HG02973 (cell line): ENCODE measurements around the gene LRRC53.

Source experiments
- ATAC-seq: cut with Tn5 transposase; IDR thresholded peaks from one replicate; pipeline ENCODE4 v1.9.1; 2021; ENCODE audit warnings: moderate library complexity; ENCODE audit not compliant: unreplicated experiment

LRRC53 gene

GRCh38 chr1:74498901-74499300 is 13.5 kb downstream of the LRRC53 start:
- ATAC-seq = no peak

DNA sequence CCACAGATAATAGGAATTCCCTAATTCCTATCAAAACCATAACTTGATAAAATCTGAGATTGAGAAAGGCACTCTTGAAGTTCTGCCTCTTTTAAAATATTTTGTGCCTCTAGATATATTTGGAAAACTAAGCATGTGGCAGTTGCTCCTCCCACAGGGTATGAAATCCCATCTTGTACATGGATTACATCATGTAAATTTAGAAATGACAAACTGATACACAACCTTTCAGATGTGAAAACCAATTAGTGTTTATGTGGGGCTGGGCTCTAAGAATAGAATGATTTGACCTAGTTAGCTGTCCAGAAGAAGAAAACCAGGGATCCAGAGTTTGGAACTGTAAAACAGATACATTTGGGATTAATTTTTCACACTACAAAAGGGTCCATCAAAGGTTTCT is 15.7 kb downstream of the LRRC53 start:
- ATAC-seq = no peak

- ATAC-seq = no peak
Measured at GRCh38 chr1:74486036-74486435, 26.4 kb downstream of the LRRC53 start.

DNA sequence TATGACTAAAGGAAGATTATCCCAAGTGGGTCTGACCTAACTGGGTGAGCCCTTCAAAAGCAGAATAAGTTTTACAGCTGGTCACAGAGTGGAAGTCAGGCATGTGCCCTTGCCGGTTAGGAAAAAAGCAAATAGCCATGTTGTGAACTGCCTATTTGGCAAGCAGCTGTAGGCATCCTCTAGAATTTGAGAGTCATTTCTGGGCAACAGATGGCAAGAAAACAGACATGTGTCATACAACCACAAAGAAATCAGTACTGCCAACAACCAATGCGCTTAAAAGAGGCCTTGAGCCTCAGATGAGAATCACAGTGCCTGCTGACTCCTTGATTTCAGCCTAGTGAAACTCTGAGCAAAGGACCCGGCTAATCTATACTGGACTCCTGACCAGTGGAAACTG is 26.8 kb downstream of the LRRC53 start:
- no peak for ATAC-seq

DNA sequence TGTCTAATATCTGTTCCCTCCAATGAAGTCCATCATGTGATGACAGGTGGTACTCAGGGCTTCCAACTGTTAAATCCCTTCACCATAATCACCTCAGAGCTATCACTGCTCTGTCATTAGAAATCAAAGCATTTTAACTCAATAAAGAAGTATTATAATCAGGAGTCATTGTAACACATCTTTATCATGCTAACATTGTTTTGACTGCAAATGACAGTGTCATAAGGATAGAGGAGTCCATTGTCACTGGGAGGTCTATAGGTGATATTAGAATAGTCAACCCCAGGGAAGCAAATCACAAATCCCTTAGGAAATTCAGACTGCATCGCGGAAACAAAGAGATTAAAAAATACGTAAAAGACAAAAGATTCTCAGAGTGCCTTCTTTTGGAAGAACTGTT is 30.8 kb downstream of the LRRC53 start:
- ATAC-seq = no peak

DNA sequence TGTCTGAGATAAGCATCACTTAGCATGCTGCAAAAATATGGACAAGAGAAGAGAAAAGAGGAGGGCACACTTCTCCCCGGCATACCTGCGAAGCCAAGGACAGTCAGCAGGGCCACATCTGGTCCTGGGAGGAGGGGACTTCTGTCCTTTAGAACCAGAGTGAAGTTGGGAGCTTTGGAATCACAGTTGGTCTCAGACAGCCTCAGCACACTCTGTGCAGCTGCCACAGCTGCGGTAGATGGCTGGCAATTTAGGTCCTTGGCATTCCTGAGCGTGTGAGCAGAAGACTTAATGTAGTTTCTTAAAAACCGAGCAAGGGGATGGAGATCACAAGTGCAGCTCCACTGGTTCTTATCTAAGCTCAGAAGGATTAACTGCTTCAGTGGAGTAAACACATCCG is 32.3 kb downstream of the LRRC53 start:
- no peak for ATAC-seq

- ATAC-seq = no peak
Measured at GRCh38 chr1:74478979-74479378, 33.4 kb downstream of the LRRC53 start.

- no peak for ATAC-seq
Measured at GRCh38 chr1:74474585-74474984, 37.8 kb downstream of the LRRC53 start.

DNA sequence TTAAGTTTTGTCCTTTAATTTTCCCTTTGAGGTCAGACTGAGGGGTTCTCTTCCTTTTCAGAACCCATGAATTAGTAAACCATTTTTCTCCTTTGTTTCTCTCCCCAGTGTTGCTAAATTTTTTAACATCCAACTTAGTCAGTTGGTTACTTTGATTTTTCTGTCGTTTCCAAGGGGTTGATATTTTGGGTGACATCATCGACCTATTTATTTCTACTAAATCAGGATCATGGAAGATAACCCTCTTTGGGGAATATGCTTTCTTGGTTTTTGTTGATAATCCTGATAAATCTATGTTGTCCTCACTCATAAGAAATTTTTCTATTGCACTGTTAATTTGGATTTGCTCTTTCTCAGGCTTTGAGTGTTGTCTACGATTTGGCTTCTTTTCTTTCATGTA is 40.9 kb downstream of the LRRC53 start:
- no peak for ATAC-seq

- no peak for ATAC-seq
Measured at GRCh38 chr1:74470936-74471335, 41.5 kb downstream of the LRRC53 start.

DNA sequence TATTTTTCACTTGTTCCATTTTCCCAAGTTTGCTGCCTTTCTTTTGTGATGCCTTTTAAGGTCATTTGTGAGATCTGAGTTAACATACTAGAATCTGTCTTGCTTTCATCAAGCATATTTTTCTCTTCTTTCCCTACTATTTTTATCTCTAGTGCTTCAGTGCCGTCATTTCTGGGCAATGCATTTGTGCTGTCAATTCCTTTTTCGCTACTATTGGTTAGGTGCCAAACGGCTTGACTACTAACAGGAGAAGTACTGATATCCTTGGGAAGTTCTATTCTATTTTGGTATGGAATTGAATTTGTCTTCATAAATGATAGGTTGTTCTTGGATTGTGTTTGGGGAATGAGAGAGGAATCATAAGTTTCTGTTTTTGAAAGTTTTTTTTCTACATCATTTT is 42.2 kb downstream of the LRRC53 start:
- no peak for ATAC-seq

DNA sequence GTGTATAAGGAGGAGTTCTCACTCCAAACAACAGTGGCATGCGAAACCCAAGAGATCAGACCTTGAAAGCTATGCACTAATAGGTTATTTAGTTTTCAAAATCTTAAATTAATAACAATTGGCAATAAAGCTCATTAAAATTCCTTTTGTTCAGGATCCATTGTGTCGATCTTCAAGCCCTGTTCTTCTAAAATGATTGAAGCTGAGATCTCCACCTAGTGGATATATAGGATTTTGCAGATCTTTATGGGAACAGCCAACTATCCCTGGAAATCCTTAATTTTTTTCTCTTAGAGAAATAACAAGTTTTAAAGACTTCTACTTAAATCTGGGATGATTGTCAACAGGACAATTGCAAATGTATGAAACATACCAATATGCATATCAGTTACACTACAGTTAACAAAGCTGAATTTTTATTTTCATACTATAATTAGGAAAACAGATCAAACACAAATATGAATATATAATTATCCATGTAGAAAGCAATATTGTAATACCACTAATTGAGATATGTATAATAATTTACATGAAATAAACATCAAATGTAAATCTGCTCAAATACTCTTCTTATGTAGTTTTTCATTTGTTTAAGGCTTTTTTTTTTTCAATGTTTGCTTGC is 43.3 kb downstream of the LRRC53 start:
- no peak for ATAC-seq

- ATAC-seq = no peak
Measured at GRCh38 chr1:74467786-74468377, 44.5 kb downstream of the LRRC53 start.

- ATAC-seq = no peak
Measured at GRCh38 chr1:74465193-74465681, 47.2 kb downstream of the LRRC53 start.

DNA sequence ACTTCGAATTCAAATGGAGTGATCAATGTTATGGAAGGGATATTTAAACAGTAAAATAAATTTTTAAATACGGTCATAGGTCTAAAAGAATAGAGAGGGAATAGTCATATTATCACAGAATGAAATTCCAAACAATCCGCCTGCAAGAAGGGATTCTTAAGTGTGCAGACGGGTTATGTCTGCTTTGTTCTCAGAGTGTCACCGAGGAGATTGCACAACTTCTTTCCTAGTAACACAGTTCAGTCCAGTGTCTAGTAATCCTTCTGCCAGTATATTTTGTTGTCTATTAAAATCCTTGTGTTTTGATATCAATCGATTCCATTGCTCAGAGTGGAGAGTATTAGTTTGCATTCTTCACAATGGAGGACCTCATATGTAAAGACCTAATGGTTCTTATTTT is 48.4 kb downstream of the LRRC53 start:
- no peak for ATAC-seq

DNA sequence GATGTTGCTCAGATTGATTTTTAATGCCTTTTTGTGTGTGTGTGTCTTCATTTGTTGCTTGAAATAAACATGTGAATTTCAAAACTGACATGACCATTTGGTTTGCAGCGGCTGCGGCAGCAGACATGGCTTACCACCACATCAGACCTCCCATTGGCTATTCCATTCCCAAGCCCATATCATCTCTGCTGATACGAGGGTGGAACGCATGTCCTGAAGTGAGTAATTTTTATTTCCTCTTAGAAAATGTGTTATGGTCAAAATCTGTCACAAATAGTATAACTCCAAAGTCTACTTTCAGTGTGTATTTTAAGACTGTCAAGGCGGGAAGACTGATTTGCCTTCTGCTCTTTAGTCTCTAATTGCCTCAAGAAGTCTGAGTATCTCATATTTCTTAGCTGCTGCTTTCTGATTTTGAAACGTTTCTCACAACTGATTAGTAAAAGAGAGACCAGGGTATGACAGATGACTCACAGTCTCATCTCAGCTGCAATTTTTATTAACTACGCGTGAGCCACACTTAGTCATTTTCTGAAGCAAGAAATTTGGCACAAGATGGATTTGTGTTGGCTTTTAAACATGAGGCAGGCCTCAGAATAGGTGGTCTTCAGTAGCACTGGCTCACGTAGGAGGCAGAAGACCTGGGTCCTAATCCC is 49.0 kb downstream of the LRRC53 start:
- peak; percentile 84 for ATAC-seq

DNA sequence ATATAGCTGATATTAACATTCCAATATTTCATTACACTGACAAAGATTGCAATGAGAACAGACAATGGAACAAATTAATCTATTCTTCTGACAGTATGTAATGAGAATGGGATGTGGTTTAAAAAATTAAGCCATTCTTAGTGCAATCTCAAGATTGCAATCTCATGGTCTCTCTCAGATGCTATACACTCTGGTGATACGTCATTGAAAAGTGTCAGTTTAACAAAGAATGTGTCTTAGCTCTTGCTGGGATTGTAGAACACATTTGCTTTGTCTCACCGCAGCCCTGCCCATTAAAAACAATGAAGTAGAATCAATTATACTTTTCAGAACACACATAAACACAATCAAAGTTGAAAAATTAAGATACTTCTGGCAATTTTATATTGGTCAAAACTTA is 55.2 kb downstream of the LRRC53 start:
- ATAC-seq = no peak

DNA sequence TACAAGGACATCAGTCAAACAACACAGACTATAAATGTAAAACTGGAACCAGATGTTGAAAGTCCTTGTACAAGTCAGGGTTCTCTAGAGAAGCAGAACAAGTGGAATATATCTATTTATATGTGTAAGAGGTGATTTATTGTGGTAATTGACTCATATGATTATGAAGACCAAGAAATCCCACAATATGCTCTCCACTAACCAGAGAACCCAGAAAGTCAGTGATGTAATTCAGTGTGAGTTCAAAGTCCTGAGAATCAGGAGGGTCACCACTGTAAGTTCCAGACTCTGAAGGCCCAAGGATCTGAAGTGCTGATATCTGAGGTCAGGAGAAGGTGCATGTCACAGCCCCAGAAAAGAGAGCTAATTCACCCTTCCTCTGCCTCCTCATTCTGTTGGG is 57.0 kb downstream of the LRRC53 start:
- ATAC-seq = no peak

DNA sequence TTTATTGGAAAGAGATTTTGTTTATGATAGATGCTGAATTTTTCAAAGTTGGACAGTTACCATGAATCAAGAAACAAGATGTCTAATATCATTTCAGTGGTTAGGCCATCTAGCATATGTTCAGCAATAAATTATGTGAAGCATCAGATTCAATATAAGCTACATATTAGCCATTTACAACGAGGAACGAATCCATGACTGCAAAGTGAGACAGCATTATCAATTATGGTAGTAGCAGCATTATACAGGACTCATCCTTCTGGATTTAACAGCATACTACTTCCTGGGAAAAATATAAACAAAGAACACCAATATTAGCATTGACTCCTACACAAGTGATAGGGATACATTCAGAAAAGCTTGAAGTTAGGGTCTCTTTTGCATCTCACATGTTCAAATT is 59.1 kb downstream of the LRRC53 start:
- no peak for ATAC-seq

GRCh38 chr1:74452035-74452434 is 60.4 kb downstream of the LRRC53 start:
- no peak for ATAC-seq

DNA sequence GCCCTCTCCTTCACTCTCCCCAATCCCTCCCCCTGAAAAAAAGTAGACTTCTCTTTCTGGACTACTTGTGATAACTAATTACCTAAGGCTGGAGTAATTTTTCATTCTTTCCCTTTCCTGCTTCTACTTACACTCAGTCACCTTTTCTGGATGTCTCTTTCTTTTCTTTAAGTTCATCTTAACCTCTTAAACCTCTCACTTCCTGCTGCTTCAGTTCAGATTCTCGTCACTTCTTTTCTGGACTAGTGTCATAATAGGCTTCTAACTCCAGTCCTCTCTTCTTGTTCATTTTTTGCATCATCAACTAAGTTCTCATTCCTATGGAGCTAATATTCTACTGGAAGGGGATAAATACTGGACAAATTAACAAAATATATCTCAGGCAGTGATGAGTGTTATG is 75.4 kb downstream of the LRRC53 start:
- no peak for ATAC-seq

DNA sequence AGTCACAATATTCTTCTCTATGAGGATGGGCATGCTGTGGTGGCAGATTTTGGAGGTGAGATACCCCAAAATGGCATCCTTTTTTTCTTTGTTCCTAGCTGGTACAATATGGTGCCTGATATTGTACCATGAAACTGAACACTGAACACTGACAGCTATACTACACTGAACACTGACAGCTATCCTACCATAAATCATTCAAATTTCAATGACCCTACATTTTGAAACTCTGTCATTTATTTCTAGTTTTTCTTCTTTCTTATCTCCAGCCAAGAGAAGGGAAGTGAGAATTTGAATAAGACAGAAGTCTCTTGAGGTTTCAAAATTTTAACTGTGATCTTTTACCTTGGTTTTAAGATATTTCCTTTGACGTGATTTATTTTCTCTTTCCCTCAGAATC is 76.3 kb downstream of the LRRC53 start:
- ATAC-seq = no peak

DNA sequence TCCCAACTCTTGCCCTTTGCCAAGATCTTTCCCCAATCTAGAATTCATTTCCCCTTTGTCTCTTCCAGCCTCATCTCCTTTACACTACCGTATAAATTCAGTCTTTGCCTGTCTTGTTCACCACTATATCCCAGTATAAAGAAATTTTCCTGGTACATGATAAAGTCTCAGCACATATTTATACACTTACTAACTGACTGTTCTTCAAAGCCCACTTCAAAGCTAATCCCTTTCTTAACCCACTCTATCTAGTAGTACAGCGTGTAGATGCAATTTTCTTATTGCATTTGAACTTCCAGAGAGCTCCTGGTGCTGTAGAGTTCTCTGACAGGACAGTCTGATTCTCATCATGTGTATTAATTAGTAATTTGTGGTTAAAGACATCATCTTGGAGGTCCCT is 78.1 kb downstream of the LRRC53 start:
- no peak for ATAC-seq
